K562 (cell line): ENCODE measurements around the gene ZNF800. TPM values are rescaled to one million over a fixed set of nuclear protein-coding genes. Genes with fewer than 3 reads are reported as not detected.
A peak's percentile ranks its signal among the peaks of the same experiment; 100 is the strongest.

Experiments
- ATAC-seq: fragments of 200-7000 bp; cut with Tn5 transposase; 3 replicates; pipeline ENCODE4 v1.9.1; 2020; ENCODE audit warnings: moderate library complexity
- BruUV-seq: library from RNA; stranded (reverse); fragments of 400-500 nt; replicated peaks from 2 replicates; lab custom pipeline; 2021; lab: Mats Ljungman, UMichigan
- CTCF ChIA-PET: fragments of 300-600 bp; formaldehyde crosslinking; extraction: SDS; loops from one replicate; lab custom pipeline; 2021; ENCODE audit warnings: low intra/inter-chr PET ratio; lab: Yijun Ruan, JAX
- POLR2A ChIA-PET: fragments of 300-600, 350-650 bp; sonication (Branson Sonifier 250); formaldehyde crosslinking; extraction: SDS; loops from one replicate; lab custom pipeline; 2021; ENCODE audit warnings: antibody characterized with exemption, inconsistent platforms; lab: Yijun Ruan, JAX
- DNase-seq, 4 experiments: peaks; one replicate each; pipeline versions ENCODE4 v3.0.0 to v3.0.0-alpha.2; 2011 to 2018; ENCODE audit warnings: low spot score in 3 of 4, mixed read lengths in 3 of 4; ENCODE audit errors: extremely low read depth in 1 of 4
- FAIRE-seq: peaks from 2 replicates; lab custom pipeline; 2011; peaks lifted over from hg19 to GRCh38; lab: Jason Lieb, UNC
- H2AFZ ChIP-seq: 2 replicates; pipeline ENCODE4 v1.6.0; 2011; ENCODE audit warnings: low read depth, low read length, control low read depth, inconsistent platforms
- H3K27ac ChIP-seq: fragments of 200-600 bp; 3 replicates; pipeline ENCODE4 v1.8.0; 2011; ENCODE audit warnings: low read depth, mild to moderate bottlenecking, control low read depth, inconsistent platforms, low read length, moderate library complexity, mixed read lengths; ENCODE audit errors: extremely low read depth
- H3K27me3 ChIP-seq, 2 experiments: fragments of 300-600 bp in 1 of 2; 2 replicates in 1 of 2; 3 replicates in 1 of 2; pipeline versions ENCODE4 v1.6.0 to v1.8.0; 2011; ENCODE audit warnings: inconsistent platforms in 2 of 2, low read length in 2 of 2, mild to moderate bottlenecking in 1 of 2, mixed read lengths in 1 of 2, moderate library complexity in 1 of 2; ENCODE audit not compliant: control insufficient read depth in 2 of 2, insufficient read depth in 2 of 2
- H3K36me3 ChIP-seq: fragments of 300-600 bp; 3 replicates; pipeline ENCODE4 v1.8.0; 2011; ENCODE audit warnings: mild to moderate bottlenecking, low read length, inconsistent platforms; ENCODE audit not compliant: control insufficient read depth, insufficient read depth
- H3K4me1 ChIP-seq, 2 experiments: fragments of 200-600 bp in 1 of 2; replicated peaks in 1 of 2; 2 replicates in 1 of 2; 3 replicates in 1 of 2; pipeline versions ENCODE4 v1.5.1 to v1.8.0; 2011; ENCODE audit warnings: inconsistent platforms in 2 of 2, low read length in 2 of 2, mild to moderate bottlenecking in 1 of 2, mixed read lengths in 1 of 2, moderate library complexity in 1 of 2; ENCODE audit not compliant: control insufficient read depth in 2 of 2, insufficient read depth in 2 of 2
- H3K4me2 ChIP-seq: 2 replicates; pipeline ENCODE4 v1.6.1; 2011; ENCODE audit warnings: low read length, control low read depth, inconsistent platforms, mixed read lengths; ENCODE audit not compliant: insufficient read depth
- H3K4me3 ChIP-seq: fragments of 200-600 bp; sonication (generic), shearing (Covaris generic); 2 replicates; pipeline ENCODE4 v1.5.1; 2016; ENCODE audit warnings: control low read depth, inconsistent platforms
- H3K79me2 ChIP-seq: fragments of 200-600 bp; 3 replicates; pipeline ENCODE4 v1.8.0; 2011; ENCODE audit warnings: low read length, inconsistent platforms; ENCODE audit not compliant: control insufficient read depth, insufficient read depth
- H3K9ac ChIP-seq, 2 experiments: 2 replicates each; pipeline versions ENCODE4 v1.6.0 to v1.6.1; 2011; ENCODE audit warnings: low read depth in 2 of 2, low read length in 2 of 2, control low read depth in 1 of 2, inconsistent platforms in 1 of 2, mild to moderate bottlenecking in 1 of 2, mixed read lengths in 1 of 2; ENCODE audit not compliant: insufficient read depth in 1 of 2
- H3K9me1 ChIP-seq: one replicate; pipeline ENCODE4 v1.6.0; 2011; ENCODE audit warnings: inconsistent platforms, mild to moderate bottlenecking, low read length, moderate library complexity; ENCODE audit not compliant: control insufficient read depth, insufficient read depth
- H3K9me3 ChIP-seq: replicated peaks from 2 replicates; pipeline ENCODE4 v1.5.1; 2011; ENCODE audit warnings: low read depth, low read length, inconsistent platforms; ENCODE audit not compliant: control insufficient read depth, insufficient read depth
- H4K20me1 ChIP-seq: replicated peaks from 2 replicates; pipeline ENCODE4 v1.6.1; 2011; ENCODE audit warnings: low read length, inconsistent platforms, mixed read lengths; ENCODE audit not compliant: control insufficient read depth, insufficient read depth
- ADNP ChIP-seq: fragments of 200-800 bp; sonication (Bioruptor generic); IDR thresholded peaks from 2 replicates; pipeline ENCODE4 v1.6.1; 2016; ENCODE audit warnings: missing genetic modification characterization, missing compliant biosample characterization
- DPF2 ChIP-seq: fragments of 450-650 bp; IDR thresholded peaks from 2 replicates; pipeline ENCODE4 v1.6.1; 2016
- EGR1 ChIP-seq: fragments of 450-650 bp; conservative IDR thresholded peaks from 2 replicates; pipeline ENCODE4 v1.6.1; 2017; ENCODE audit warnings: mild to moderate bottlenecking
- EHMT2 ChIP-seq: fragments of 450-650 bp; IDR thresholded peaks from 2 replicates; pipeline ENCODE4 v1.6.1; 2018; ENCODE audit warnings: antibody characterized with exemption
- ETV1 ChIP-seq: fragments of 450-650 bp; conservative IDR thresholded peaks from 2 replicates; pipeline ENCODE4 v1.6.1; 2016; ENCODE audit warnings: missing genetic modification characterization, control low read depth, low read depth, missing compliant biosample characterization
- HNRNPL ChIP-seq: fragments of 200-400 bp; formaldehyde crosslinking; IDR thresholded peaks from 2 replicates; pipeline ENCODE4 v1.6.1; 2017; ENCODE audit warnings: low read depth, mild to moderate bottlenecking, low read length
- KLF10 ChIP-seq: fragments of 250-450 bp; sonication (Bioruptor Pico); IDR thresholded peaks from 2 replicates; pipeline ENCODE4 v1.6.1; 2021; ENCODE audit warnings: matching md5 sums
- MAFK ChIP-seq: IDR thresholded peaks from 2 replicates; pipeline ENCODE4 v1.6.1; 2011; ENCODE audit warnings: low read length, improper control_type of control experiment
- NR2F6 ChIP-seq: fragments of 450-650 bp; formaldehyde crosslinking; IDR thresholded peaks from 2 replicates; pipeline ENCODE4 v1.4.0; 2020; ENCODE audit warnings: mild to moderate bottlenecking
- PTBP1 ChIP-seq: fragments of 200-400 bp; formaldehyde crosslinking; IDR thresholded peaks from 2 replicates; pipeline ENCODE4 v1.6.1; 2017; ENCODE audit warnings: low read depth, low read length
- RBM25 ChIP-seq: fragments of 200-400 bp; formaldehyde crosslinking; IDR thresholded peaks from 2 replicates; pipeline ENCODE4 v1.6.1; 2018; ENCODE audit warnings: low read length, low read depth, moderate library complexity; ENCODE audit not compliant: severe bottlenecking
- RNF2 ChIP-seq: sonication (generic); IDR thresholded peaks from 2 replicates; pipeline ENCODE4 v1.6.1; 2016
- TCF3 ChIP-seq: sonication (generic); formaldehyde crosslinking; IDR thresholded peaks from 2 replicates; pipeline ENCODE4 v1.4.0; 2020; ENCODE audit warnings: mild to moderate bottlenecking, missing genetic modification reagents
- ZBTB33 ChIP-seq: sonication (generic); formaldehyde crosslinking; IDR thresholded peaks from 2 replicates; pipeline ENCODE4 v1.8.1; 2023; ENCODE audit warnings: mild to moderate bottlenecking, missing genetic modification reagents
- ZC3H8 ChIP-seq: fragments of 450-650 bp; IDR thresholded peaks from 2 replicates; pipeline ENCODE4 v1.6.1; 2017
- ZFP30 ChIP-seq: fragments of 250-450 bp; sonication (Bioruptor Pico); IDR thresholded peaks from 2 replicates; pipeline ENCODE4 v1.8.0; 2022; ENCODE audit warnings: moderate library complexity, mild to moderate bottlenecking, inconsistent platforms, borderline replicate concordance
- ZNF12 ChIP-seq: sonication (generic); formaldehyde crosslinking; IDR thresholded peaks from 2 replicates; pipeline ENCODE4 v1.4.0; 2020; ENCODE audit warnings: mild to moderate bottlenecking, missing genetic modification reagents
- ZNF217 ChIP-seq: sonication (generic); formaldehyde crosslinking; IDR thresholded peaks from 2 replicates; pipeline ENCODE4 v1.8.0; 2022; ENCODE audit warnings: mild to moderate bottlenecking, missing genetic modification reagents
- ZNF354B ChIP-seq: fragments of 250-450 bp; sonication (Bioruptor Pico); IDR thresholded peaks from 2 replicates; pipeline ENCODE4 v1.4.0; 2020
- ZZZ3 ChIP-seq: fragments of 450-650 bp; IDR thresholded peaks from 2 replicates; pipeline ENCODE4 v1.6.1; 2016; ENCODE audit warnings: antibody characterized with exemption, mild to moderate bottlenecking, moderate library complexity
- WGBS: fragments of 100-300 bp; shearing (Covaris generic); methylation state at CpG from one replicate; pipeline ENCODE4 v1.1.6; 2016; ENCODE audit warnings: low coverage, mixed read lengths; ENCODE audit not compliant: insufficient coverage; ENCODE audit errors: missing lambda C conversion rate; 5-methylcytosine and 5-hydroxymethylcytosine counted together
- in situ Hi-C: fragments of 300-500 bp; cut with MboI; formaldehyde crosslinking; loops from 4 replicates; pipeline ENCODE4 v1.15.0; 2018; ENCODE audit warnings: inconsistent platforms, mixed read lengths
- intact Hi-C: fragments of 100-400 bp; cut with micrococcal nuclease; formaldehyde crosslinking; loops from 2 replicates; pipeline ENCODE4 v1.14.2; 2022
- polyA plus RNA-seq, 8 experiments: library from polyadenylated mRNA; depleted of rRNA in 4 of 8; stranded (reverse) in 5 of 8; unstranded in 3 of 8; fragments of >200 nt; fragmentation: Nextera tagmentation in 2 of 8; fragmentation: Illumina TruSeq in 1 of 8; extraction: Ambion mirVana in 2 of 8; extraction: Trizol in 1 of 8; gene quantifications; 2 replicates each; pipeline versions ENCODE4 v1.2.1 to v1.2.3, GENCODE V29; 2011 to 2014; ENCODE audit warnings: inconsistent platforms in 1 of 8, missing spikeins in 1 of 8
- total RNA-seq, 7 experiments: library from RNA; depleted of rRNA in 6 of 7; stranded (reverse); fragments of >200 nt in 6 of 7; fragmentation: Illumina TruSeq in 2 of 7; extraction: Trizol in 2 of 7; gene quantifications; 2 replicates each; pipeline versions ENCODE4 v1.2.1 to v1.2.3, GENCODE V29; 2011 to 2021; ENCODE audit warnings: low replicate concordance in 1 of 7
- TF ChIP-seq, protein P1 (sequence below): fragments of 250-450 bp; sonication (Bioruptor Pico); IDR thresholded peaks from 2 replicates; pipeline ENCODE4 v1.5.1; 2021; ENCODE audit warnings: mild to moderate bottlenecking

ZNF800 gene
- total and polyA plus RNA-seq, 9 of the 15 experiments (the other 6 are each of a cell fraction or from before 2014, with no cell fraction given) = 7.5 to 58.3 (median 33.4) TPM

DNA sequence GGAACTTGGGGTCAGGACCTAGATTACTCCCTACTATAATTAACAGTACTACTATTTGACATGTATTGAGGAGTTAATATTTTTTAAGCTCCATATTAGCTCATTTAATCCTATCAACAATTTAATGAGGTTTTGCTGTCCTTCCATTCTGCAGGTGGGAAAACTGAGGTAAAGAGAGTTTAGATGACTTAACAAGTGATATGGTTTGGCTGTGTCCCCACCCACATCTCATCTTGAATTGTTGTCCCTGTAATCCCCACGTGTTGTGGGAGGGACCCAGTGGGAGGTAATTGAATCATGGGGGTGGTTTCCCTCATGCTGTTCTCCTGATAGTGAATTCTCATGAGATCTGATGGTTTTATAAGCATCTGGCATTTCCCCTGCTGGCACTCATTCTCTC lies 2.6 kb upstream of the ZNF800 start (continued):
- 0 out of 2 replicates have a peak, but pooled peaks have one; percentile 23 for TF ChIP-seq DPF2
- peak; percentile 62 for TF ChIP-seq EGR1
- peak; percentile 90 for TF ChIP-seq ADNP (tag)
- peak; percentile 77 for TF ChIP-seq RBM25
- TF ChIP-seq, all 486 proteins: peak for 14; not testable (repeated sequence) for 472

- in situ Hi-C loops (no loop called here), intact Hi-C loops (loop anchor here (2.0 kb wide), 1 partner anchor 29 kb away; no protein-coding TSS in a partner anchor)
- peaks cover 22 to 25% of the 10 kb centered on the region in 2 experiments for H3K4me1 ChIP-seq
- peak overlapping the region; percentile 97 for H3K4me2 ChIP-seq
- ChIA-PET CTCF (no interaction called here), POLR2A (interaction anchor here (0.9 to 1.7 kb wide), 3 partner anchors 11 to 189 kb away, joined by 3 to 4 read pairs (median 3); no protein-coding TSS in a partner anchor)
- H3K9me1 ChIP-seq = no peaks in the 10 kb centered on the region
- H4K20me1 ChIP-seq = peaks cover 4% of the 10 kb centered on the region; the same call in 1 of the 2 replicates
- H3K4me3 ChIP-seq = peak overlapping the region; percentile 92; the same call in 1 of the 2 replicates
- no peaks in the 10 kb centered on the region for H3K27me3 ChIP-seq
- H3K36me3 ChIP-seq = peaks cover 29% of the 10 kb centered on the region
- no TSS peak for BruUV-seq
- H3K9me3 ChIP-seq = no peaks in the 10 kb centered on the region
- ATAC-seq (no peak), FAIRE-seq (no peak), DNase-seq (no peak)
- H2AFZ ChIP-seq = peak overlapping the region; percentile 97
- peaks cover 44% of the 10 kb centered on the region for H3K79me2 ChIP-seq
- H3K27ac ChIP-seq = peak overlapping the region; percentile 97
- 82% methylated on average over 28 of the region's 28 CpGs for WGBS
- H3K9ac ChIP-seq = peak overlapping the region; percentile 97 to 99; a peak in 3 of 4 replicates
- TF ChIP-seq PTBP1 (no peak), ZNF354B (CRISPR knock-in tag) (no peak), ZFP30 (no peak), ETV1 (tag) (no peak), HNRNPL (no peak), EHMT2 (no peak), NR2F6 (CRISPR knock-in tag) (no peak), ZZZ3 (no peak), MAFK (no peak), ZNF12 (no peak), ZNF217 (no peak), RNF2 (0 out of 2 replicates have a peak, but pooled peaks have one; percentile 11), ZC3H8 (no peak), TCF3 (no peak), KLF10 (CRISPR knock-in tag) (no peak), ZBTB33 (CRISPR knock-in tag) (peak; percentile 43; the same call in 1 of the 2 replicates)
- TF ChIP-seq, protein P1, sequence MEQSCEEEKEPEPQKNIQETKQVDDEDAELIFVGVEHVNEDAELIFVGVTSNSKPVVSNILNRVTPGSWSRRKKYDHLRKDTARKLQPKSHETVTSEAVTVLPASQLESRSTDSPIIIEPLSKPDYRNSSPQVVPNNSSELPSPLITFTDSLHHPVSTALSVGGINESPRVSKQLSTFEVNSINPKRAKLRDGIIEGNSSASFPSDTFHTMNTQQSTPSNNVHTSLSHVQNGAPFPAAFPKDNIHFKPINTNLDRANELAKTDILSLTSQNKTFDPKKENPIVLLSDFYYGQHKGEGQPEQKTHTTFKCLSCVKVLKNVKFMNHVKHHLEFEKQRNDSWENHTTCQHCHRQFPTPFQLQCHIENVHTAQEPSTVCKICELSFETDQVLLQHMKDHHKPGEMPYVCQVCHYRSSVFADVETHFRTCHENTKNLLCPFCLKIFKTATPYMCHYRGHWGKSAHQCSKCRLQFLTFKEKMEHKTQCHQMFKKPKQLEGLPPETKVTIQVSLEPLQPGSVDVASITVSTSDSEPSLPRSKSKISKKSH (CRISPR knock-in tag) = no peak
Observed at GRCh38 chr7:127393368-127394058, 1.0 kb upstream of the ZNF800 start.
